Activated T-helper 2 cell treated with anti-CD3 and anti-CD28 coated beads, Interferon-gamma antibody, Interleukin-2, Interleukin-4, amounts not matched to agents 10 μg/mL and 5 μg/mL and 100 μg/mL, durations not matched to agents 14 hours and 24 hours and 36 hours (primary cell): Measurements from ENCODE around the gene TMEM255A. TPM values are rescaled to one million over a fixed set of nuclear protein-coding genes. Genes with fewer than 3 reads are reported as not detected.

ENCODE experiments used
- DNase-seq: peaks from one replicate; pipeline ENCODE4 v3.0.0; 2021; ENCODE audit warnings: low spot score
- H3K27ac Mint-ChIP-seq: one replicate; pipeline ENCODE4 v1.8.0; 2021; ENCODE audit warnings: mixed read lengths
- H3K27me3 Mint-ChIP-seq: one replicate; pipeline ENCODE4 v1.8.0; 2021; ENCODE audit warnings: low read depth, mixed read lengths
- H3K36me3 Mint-ChIP-seq: one replicate; pipeline ENCODE4 v1.8.0; 2021; ENCODE audit warnings: low read depth, mixed read lengths
- H3K4me1 Mint-ChIP-seq: one replicate; pipeline ENCODE4 v1.8.0; 2021; ENCODE audit warnings: low read depth, mixed read lengths
- H3K4me3 Mint-ChIP-seq: one replicate; pipeline ENCODE4 v1.8.0; 2021; ENCODE audit warnings: low read depth, mild to moderate bottlenecking, moderate library complexity, mixed read lengths
- H3K9me3 Mint-ChIP-seq: one replicate; pipeline ENCODE4 v1.8.0; 2021; ENCODE audit warnings: mixed read lengths
- intact Hi-C: fragments of 100-400 bp; cut with micrococcal nuclease; formaldehyde crosslinking; loops from one replicate; pipeline ENCODE4 v1.15.1; 2023
- total RNA-seq: library from RNA; stranded (reverse); gene quantifications from 2 replicates; pipeline ENCODE4 v1.2.3, GENCODE V29; 2022

TMEM255A gene
- total RNA-seq, 1 donor from 2014 or later: not detected

DNA sequence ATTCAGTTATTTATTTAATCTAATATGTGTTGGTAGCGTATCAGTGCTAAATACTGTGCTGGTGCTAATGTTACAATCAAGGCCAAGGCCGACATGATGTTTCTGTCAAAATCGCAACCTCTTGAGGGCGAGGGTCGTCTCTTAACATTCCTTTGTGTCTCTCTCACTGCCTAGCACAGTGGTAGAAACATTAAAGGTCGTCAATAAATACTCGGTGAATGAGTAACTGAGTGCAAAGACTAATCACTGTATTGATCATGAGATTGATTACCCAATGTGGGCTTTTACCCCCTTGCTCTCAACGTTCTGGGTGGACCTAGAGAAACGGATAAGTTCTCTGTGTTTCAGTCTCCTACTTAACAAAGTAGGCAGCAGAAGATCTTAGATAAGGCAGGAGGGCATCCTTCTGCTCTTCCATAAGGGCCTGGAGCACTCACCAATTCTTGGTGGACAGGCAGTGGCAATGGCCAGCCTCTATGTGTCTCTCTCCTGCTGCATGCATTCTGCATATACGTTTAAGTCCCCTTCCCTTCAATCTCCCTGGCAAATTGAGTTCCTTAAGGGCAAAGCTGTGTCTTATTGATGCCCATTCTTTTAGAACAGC is 30.1 kb downstream of the TMEM255A start:
- no peak overlapping the region for H3K27ac Mint-ChIP-seq
- H3K4me3 Mint-ChIP-seq: no peak overlapping the region
- no peaks in the 10 kb centered on the region for H3K36me3 Mint-ChIP-seq
- no peaks in the 10 kb centered on the region for H3K9me3 Mint-ChIP-seq
- no peak for DNase-seq
- intact Hi-C loops: no loop called here
- no peaks in the 10 kb centered on the region for H3K4me1 Mint-ChIP-seq
- peaks cover 11% of the 10 kb centered on the region for H3K27me3 Mint-ChIP-seq

DNA sequence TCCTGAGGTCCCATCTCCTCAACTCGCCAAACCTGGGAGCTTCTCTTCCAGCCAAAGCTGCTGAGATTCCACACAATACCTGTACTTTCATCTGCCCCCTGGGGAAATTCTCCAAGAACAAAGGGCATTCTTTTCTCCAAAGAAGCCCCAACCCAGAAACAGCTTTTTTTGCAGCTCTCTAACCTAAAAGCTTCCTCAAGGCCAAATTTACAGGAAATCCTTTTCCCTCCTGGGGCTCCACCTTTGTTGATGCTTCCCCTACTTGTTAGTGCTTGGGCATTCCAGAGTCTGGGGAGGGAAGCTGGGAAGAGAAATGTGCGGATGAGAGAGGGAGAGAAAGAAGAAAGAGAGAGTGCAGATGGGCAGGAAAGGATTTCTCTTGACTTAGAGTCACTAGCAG is 36.3 kb downstream of the TMEM255A start:
- DNase-seq: no peak
- Mint-ChIP-seq H3K4me1 (no peaks in the 10 kb centered on the region), H3K36me3 (no peaks in the 10 kb centered on the region), H3K4me3 (no peak overlapping the region), H3K27me3 (peaks cover 7% of the 10 kb centered on the region), H3K9me3 (no peaks in the 10 kb centered on the region), H3K27ac (no peak overlapping the region)
- intact Hi-C loops: no loop called here

DNA sequence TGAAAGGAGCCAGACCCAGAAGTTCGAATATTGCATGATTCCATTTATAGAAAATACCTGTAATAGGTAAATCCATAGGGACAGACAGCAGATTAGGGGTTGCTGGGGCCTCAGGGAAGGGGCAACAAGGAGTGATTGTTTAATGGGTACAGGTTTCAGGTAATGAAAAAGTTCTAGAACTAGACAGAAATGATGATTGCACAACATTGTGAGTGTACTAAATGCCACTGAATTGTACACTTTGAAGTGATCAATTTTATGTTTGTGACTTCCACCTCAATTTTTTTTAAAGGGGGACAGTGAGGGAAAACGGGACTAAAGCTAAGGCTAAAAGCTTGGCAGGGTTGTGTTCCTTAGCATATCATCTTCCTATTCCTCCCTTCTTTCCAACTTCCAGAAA is 37.1 kb downstream of the TMEM255A start:
- intact Hi-C loops: no loop called here
- no peak overlapping the region for H3K4me3 Mint-ChIP-seq
- no peaks in the 10 kb centered on the region for H3K9me3 Mint-ChIP-seq
- H3K4me1 Mint-ChIP-seq: no peaks in the 10 kb centered on the region
- DNase-seq: no peak
- H3K27ac Mint-ChIP-seq: no peak overlapping the region
- H3K27me3 Mint-ChIP-seq: peaks cover 7% of the 10 kb centered on the region
- H3K36me3 Mint-ChIP-seq: no peaks in the 10 kb centered on the region

DNA sequence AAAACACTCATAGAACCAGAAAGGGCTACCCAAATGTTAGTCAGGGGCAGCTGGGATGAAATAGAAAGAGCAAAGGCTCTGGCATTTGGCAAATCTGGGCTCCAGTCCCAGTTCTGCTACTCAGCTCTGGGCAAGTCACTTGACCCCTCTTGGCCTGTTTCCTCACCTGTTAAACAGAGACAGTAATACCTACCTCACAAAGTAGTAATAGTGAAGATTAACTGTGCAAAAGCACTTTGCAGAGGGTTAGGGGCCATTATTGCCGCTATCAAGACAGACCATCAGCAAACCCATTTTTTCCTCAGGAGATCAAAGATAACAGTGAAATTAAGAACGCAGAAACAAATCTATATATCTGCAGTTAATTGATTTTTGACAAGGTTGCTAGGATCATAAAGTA is 40.0 kb downstream of the TMEM255A start:
- DNase-seq: no peak
- intact Hi-C loops: no loop called here
- no peaks in the 10 kb centered on the region for H3K9me3 Mint-ChIP-seq
- no peaks in the 10 kb centered on the region for H3K4me1 Mint-ChIP-seq
- H3K27ac Mint-ChIP-seq: no peak overlapping the region
- peaks cover 7% of the 10 kb centered on the region for H3K27me3 Mint-ChIP-seq
- no peak overlapping the region for H3K4me3 Mint-ChIP-seq
- no peaks in the 10 kb centered on the region for H3K36me3 Mint-ChIP-seq

DNA sequence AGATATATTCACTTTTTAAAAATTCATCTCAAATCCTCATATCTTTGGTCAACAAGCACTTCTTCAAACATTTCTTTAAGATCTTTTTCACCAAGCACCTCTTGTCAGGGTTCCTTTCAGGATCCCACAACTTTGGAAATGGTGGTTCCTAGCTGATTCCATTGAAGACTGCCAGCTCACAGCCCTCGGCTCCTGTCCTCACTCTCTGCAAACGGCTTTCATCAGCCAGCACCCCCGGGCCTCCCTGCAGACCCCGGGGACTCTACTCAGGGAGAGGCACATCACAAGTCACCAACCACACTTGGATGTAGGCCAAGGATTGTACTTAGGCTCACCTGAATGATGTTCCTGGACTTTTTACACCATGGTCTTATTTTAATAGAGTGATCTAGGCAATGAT is 40.7 kb downstream of the TMEM255A start:
- DNase-seq: no peak
- Mint-ChIP-seq H3K27me3 (peaks cover 5% of the 10 kb centered on the region), H3K4me3 (no peak overlapping the region), H3K27ac (no peak overlapping the region), H3K4me1 (no peaks in the 10 kb centered on the region), H3K9me3 (no peaks in the 10 kb centered on the region), H3K36me3 (no peaks in the 10 kb centered on the region)
- intact Hi-C loops: no loop called here

DNA sequence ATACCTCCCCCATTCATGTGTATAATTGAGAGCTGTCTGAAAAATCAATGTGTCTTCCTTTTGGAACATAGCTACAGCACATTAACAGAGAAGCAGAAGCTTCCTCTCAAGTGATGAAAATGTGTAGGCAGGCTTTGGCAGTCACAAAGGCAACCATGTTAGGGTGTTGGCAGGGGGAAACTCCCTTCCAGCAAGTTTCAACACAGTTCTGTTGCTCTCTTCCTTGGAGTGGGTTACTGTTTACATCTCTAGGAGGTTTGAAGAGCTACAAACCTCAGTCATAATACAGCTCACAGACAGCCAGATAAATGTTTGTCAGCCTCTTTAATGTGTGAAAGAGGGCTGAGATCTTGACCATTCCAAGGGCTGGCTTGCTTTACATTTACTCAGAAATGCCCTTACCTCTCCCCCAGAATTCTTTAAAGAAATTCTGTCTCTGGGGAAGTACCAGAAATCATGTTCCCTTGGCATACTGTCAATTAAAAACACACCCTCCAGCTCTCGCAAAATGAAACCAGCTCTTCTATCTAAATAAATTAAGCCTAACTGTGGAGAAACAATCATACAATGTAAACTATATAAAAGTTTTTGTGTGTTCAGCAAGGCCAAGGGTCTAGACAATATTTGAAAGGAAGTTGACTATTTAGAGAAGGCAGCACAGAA is 41.8 kb downstream of the TMEM255A start:
- no peak for DNase-seq
- intact Hi-C loops: no loop called here
- Mint-ChIP-seq H3K36me3 (no peaks in the 10 kb centered on the region), H3K27ac (no peak overlapping the region), H3K4me3 (no peak overlapping the region), H3K4me1 (no peaks in the 10 kb centered on the region), H3K9me3 (no peaks in the 10 kb centered on the region), H3K27me3 (peaks cover 5% of the 10 kb centered on the region)

DNA sequence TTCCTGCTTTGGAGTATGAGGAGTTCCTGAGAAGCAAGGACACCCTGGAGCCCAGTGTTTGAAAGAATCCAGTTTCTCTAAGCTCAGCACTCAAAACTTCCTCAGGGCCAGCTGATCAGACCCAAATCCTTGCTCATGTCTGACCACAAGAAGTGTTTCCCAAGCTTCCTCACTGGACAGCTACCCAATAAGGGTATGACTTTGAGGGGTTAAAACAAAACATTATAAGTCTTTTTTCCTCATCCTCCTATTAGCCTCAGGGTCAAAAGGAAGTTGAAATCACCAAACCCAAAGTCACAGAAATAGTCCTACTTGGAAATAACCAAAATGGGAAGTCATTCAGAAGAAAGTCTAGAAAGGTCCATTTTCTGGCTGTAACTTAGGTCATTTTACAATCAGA is 46.9 kb downstream of the TMEM255A start:
- DNase-seq: no peak
- Mint-ChIP-seq H3K9me3 (no peaks in the 10 kb centered on the region), H3K27me3 (no peaks in the 10 kb centered on the region), H3K4me1 (no peaks in the 10 kb centered on the region), H3K36me3 (no peaks in the 10 kb centered on the region), H3K27ac (no peak overlapping the region), H3K4me3 (no peak overlapping the region)
- intact Hi-C loops: no loop called here

DNA sequence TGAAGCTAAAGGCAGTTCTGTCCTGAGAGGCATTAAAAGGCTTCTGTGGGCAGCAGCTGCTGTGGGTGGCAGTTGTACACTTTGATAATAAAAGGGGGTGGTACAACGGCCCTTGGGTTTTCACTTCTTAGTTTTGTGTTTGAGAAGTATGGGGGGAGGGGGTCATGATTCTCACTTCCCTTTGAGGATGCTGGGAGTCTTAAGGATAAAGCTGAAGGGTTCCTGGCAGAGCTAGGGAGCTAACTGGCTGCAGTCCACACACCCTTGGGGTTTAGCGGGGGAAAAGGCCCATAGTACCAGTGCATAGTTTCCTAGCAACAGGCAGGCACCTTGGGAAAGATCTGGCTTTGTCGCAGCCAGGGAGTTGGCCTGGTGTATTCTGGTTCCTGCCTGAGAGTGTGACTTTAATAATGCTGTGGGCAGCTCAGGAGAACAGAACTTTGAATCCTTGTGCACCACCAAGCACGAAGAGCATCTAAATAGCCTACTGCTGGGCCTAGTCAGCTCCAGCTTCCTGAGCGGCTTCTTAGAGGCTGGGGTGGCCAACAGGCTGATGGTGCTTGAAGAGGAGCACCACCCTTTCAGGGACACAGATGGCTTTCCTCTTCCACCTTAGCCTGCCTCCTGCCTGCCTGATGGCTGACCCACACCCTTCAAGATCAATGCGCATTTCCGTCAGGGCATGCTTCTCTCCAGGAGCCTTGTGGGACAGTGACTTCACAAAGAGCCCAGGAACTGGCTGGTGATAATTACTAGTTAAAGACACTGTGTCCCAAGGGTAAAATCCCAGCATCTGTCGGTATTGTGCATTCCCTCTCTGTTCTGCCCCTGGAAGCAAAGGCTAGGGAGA is 48.2 kb downstream of the TMEM255A start:
- no peak overlapping the region for H3K4me3 Mint-ChIP-seq
- H3K4me1 Mint-ChIP-seq: no peaks in the 10 kb centered on the region
- DNase-seq: no peak
- intact Hi-C loops: no loop called here
- peaks cover 4% of the 10 kb centered on the region for H3K36me3 Mint-ChIP-seq
- H3K27ac Mint-ChIP-seq: no peak overlapping the region
- H3K9me3 Mint-ChIP-seq: no peaks in the 10 kb centered on the region
- H3K27me3 Mint-ChIP-seq: no peaks in the 10 kb centered on the region

DNA sequence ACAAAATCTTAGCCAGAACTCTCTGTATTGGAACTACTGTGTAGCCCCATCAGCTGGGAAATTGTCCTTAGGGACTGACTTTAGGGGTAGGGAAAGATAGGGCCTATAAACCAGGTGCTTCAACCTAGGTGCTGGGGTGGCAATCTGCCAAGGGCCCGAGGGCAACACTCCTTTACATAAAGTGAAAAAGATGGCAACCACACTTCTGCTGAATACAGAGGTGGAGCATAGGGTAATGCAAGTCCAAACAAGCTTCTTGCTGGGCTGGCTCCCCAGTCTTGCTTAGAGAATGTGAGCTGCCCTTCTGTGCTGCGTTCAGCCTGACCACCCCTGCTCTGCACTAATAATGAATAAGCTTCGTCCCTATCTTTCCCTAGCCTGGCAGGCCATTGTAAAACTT is 50.9 kb downstream of the TMEM255A start:
- DNase-seq: no peak
- H3K27me3 Mint-ChIP-seq: no peaks in the 10 kb centered on the region
- H3K4me1 Mint-ChIP-seq: peaks cover under 1% of the 10 kb centered on the region
- H3K4me3 Mint-ChIP-seq: no peak overlapping the region
- intact Hi-C loops: no loop called here
- no peaks in the 10 kb centered on the region for H3K9me3 Mint-ChIP-seq
- no peak overlapping the region for H3K27ac Mint-ChIP-seq
- peaks cover 20% of the 10 kb centered on the region for H3K36me3 Mint-ChIP-seq

DNA sequence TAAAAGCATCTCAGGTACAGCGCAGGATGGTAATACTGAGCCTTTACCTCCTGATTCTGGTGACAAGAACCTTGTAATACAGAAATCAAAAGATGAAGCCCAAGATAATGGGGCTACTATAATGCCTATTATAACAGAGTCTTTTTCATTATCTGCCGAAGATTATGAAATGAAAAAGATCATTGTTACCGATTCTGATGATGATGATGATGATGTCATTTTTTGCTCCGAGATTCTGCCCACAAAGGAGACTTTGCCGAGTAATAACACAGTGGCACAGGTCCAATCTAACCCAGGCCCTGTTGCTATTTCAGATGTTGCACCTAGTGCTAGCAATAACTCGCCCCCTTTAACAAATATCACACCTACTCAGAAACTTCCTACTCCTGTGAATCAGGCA is 57.5 kb downstream of the TMEM255A start:
- Mint-ChIP-seq H3K36me3 (peaks cover 46% of the 10 kb centered on the region), H3K27me3 (no peaks in the 10 kb centered on the region), H3K4me3 (no peak overlapping the region), H3K4me1 (peaks cover 14% of the 10 kb centered on the region), H3K9me3 (no peaks in the 10 kb centered on the region), H3K27ac (no peak overlapping the region)
- intact Hi-C loops: loop anchor here (5.0 kb wide), 1 partner anchor 234 kb away; no protein-coding TSS in a partner anchor
- DNase-seq: no peak

DNA sequence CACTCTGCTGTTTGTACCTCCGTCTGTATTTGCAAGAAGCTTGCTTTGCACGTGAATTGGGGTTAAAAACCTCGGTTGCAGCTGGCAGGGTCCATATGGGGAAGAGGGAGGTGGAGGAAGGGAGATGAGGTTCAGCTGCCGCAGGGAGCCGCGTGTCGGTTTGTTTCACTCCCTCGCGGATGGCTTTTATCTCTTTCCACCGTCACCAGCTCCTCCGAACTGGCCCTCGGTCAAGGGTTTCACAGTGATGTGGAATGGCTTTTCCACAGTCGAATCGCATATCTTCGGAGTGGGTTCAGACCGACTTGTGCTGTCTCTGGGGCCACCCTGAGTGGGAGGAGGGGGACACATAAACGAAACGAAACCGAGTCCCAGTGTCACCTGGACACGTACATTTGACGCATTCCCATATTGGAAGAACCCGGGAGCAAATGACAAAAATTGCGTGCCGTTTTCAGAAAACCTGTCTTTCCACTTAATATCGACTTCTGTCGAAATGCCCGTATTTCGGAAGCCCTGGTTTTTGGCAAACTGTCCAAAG is 59.7 kb downstream of the TMEM255A start:
- DNase-seq: peak; percentile 9
- peak overlapping the region; percentile 89 for H3K4me3 Mint-ChIP-seq
- peaks cover 32% of the 10 kb centered on the region for H3K36me3 Mint-ChIP-seq
- H3K27ac Mint-ChIP-seq: peak overlapping the region; percentile 91
- peaks cover 3% of the 10 kb centered on the region for H3K27me3 Mint-ChIP-seq
- intact Hi-C loops: loop anchor here (2.0 to 5.0 kb wide), 2 partner anchors 59 to 236 kb away; partner anchors contain the start of gene TMEM255A
- peaks cover 14% of the 10 kb centered on the region for H3K4me1 Mint-ChIP-seq
- H3K9me3 Mint-ChIP-seq: no peaks in the 10 kb centered on the region

DNA sequence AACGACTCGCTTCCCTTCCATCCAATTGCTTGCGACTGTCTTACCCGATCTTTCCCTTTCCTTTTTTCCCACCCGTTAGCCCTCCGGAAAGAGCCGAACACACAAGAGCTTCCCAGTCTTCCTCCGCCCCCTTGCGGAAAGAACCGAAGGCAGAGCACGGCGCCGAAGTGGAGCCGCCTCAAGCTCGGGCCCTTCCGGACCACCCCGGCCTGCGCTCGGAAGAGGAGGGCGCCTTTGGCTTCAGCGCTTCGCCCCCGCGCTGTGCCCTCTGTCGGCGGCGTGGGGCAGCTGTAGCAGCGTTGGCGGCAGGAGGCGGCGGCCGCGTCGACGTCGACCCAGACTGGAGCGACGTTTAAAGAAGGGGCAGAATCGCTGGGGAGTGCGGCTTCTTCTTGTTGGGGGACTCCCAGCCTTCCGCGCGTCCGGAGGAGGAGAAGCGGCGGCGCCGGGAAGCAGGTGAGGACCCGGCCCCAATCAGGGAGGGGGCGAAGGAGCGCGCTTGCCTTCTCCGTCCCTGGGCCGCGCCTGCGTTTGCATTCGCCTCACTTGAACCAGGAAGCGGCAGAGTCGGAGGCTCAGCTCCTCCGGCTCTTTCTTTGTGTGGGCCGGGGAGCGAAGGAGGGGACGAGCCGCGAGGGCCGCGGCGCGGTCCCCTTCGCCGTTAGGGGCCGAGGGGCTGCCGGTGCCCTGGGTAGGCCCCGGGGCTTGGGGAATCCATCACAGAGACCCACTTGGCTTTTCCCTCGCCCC is 60.6 kb downstream of the TMEM255A start, which contains the start of gene ZBTB33:
Gene ZBTB33 (plus strand): TSS at position 291 of the 750 bp plus-strand sequence. CDS start 2,604 bp downstream, outside the sequence.
- DNase-seq: peak; percentile 79
- H3K9me3 Mint-ChIP-seq: no peaks in the 10 kb centered on the region

More for the DNA sequence above, 60.6 kb downstream of the TMEM255A start, which contains the start of gene ZBTB33:
- Mint-ChIP-seq H3K36me3 (peaks cover 29% of the 10 kb centered on the region), H3K4me1 (peaks cover 14% of the 10 kb centered on the region), H3K27ac (peak within 1 kb of the TSS; percentile 91), H3K4me3 (peak within 1 kb of the TSS; percentile 89), H3K27me3 (peaks cover 4% of the 10 kb centered on the region)
- intact Hi-C loops: loop anchor here (2.0 to 5.0 kb wide), 2 partner anchors 60 to 237 kb away; partner anchors contain the start of gene TMEM255A
